GM21825 (cell line): ENCODE data around the gene SKAP1.
"Not testable (repeated sequence)": the region's sequence is repeated elsewhere in the genome, so short reads cannot be mapped to it uniquely, and the experiment has no call there.

Source experiments
- ATAC-seq: cut with Tn5 transposase; IDR thresholded peaks from one replicate; pipeline ENCODE4 v1.9.1; 2021; ENCODE audit warnings: mild to moderate bottlenecking, moderate library complexity; ENCODE audit not compliant: unreplicated experiment

The SKAP1 gene

DNA sequence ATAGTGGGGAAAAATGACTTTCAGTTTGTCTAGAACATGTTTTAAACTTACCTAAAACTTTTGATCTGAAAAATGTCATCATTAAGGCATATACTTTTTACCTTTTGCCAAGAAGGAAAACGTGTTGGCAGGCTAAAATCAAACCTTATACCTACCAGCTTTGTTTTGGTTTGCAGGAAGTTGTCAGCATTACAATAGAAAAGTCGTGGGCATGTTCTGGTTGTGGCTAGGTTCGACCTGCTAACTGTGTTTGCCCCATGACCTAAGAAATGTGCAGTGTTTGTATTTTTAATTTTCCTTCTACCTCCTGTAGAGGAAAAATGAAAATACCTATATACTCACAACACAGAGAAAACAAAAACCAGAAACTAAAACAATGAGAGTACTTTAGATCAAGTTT lies 13.0 kb downstream of the SKAP1 start:
- ATAC-seq, result no peak

DNA sequence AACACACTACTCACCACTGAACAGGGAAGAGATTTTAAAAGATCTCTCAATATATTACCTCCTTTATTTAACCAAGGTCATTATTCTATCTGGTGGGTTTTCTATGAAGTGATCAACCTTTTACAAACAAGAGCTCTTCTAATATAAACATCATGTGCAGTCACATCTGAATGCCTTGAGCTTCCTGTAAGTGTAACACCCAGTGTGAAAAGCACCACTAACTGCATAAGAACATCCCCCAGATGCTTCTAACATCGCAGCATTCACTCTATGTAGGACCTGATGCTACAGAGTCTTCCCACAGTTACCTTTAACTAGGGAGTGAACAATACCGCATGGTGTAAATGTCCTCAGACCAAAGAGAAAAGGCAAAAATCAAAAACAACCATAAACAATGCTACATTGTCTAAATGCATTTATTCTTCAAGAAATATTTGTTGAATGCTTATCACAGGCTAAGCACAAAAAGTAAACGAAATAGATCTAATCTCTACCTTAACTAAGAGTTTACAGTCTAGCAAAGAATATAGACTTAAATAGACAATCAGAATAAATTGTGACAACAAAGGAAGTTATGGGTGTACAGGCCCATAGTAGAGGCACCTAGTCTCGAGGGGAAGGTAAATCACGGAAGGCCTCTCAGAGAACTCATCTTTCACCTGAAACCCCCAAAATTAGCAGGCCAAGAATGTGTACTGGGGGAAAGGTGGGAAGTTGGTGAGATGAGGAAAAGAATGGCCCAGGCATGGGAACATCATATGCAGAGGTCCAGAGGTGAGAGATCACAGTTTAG lies 16.2 kb downstream of the SKAP1 start:
- ATAC-seq, result no peak

DNA sequence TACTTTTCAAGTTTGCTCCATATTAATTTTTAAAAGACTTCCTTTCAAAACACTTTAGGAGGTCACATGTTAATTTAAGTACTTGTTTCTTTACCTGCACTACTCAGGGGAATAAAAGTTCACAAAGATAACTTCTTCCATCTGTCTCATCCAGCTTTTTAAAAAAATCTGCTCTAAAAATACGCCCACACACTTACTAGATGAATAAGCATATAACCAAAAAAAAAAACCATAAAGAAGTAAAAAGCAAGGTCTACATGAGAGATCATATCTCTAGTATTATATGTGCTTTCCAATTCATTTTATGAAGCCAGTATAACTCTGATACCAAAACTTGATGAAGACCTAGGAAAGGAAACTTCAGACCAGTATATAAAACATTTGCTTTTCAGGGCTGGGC lies 17.2 kb downstream of the SKAP1 start:
- ATAC-seq, result no peak

DNA sequence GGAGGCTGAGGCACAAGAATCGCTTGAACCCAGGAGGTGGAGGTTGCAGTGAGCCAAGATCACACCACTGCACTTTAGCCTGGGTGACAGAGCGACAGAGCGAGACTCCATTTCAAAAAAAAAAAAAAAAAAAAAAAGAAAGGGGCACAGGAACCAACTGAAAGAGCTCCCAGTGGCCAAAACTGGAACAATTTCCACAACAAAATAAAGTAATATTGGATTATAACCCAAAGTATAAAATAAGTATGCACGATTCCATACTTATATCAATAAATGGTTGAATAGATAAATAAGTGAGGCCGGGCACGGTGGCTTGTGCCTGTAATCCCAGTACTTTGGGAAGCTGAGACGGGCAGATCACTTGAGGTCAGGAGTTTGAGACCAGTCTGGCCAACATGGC lies 19.2 kb downstream of the SKAP1 start:
- not testable (repeated sequence) for ATAC-seq

DNA sequence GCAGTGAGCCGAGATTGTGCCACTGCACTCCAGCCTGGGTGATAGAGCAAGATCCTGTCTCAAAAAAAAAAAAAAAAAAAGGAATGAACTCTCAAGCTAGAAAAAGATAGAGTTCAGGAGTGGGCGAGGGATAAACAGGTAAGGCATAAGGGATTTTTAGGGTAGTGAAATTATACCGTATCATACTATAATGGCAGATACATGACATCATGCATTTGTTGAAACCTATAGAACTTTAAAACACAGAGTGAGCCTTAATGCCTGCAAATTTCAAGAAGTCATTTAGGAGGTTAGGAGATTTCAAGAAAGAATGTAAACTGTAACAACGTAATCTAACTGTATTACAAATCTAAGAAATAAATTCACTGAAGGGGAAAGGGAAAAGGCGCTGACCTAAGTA lies 20.4 kb downstream of the SKAP1 start:
- no peak for ATAC-seq

DNA sequence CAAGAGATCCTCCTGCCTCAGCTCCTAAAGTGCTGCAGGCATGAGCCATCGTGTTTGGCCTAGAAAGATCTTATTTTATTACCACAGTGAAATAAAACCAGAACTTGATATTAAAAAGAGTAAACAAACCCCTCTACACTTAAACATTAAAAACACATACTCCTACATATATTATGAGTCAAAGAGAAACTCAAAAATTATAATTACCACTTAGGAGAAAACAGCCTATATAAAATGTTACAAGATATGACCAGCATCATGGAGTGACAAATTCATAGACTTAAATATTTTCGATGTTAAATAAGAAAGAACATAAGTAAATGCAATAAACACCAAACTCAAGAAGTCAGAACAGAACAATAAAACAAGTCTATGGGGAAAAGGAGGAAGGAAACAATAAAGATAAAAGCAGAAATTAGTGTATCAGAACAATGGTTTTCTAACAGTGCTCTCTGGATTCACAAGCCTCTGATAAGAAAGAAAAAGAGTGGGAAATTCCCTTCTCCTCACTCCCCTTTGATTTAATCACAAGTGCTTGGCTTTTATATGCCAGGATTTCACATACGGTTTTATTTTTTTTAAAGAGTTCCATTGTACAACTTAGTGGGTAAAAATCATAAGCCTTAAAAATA lies 23.0 kb downstream of the SKAP1 start:
- ATAC-seq, result no peak

DNA sequence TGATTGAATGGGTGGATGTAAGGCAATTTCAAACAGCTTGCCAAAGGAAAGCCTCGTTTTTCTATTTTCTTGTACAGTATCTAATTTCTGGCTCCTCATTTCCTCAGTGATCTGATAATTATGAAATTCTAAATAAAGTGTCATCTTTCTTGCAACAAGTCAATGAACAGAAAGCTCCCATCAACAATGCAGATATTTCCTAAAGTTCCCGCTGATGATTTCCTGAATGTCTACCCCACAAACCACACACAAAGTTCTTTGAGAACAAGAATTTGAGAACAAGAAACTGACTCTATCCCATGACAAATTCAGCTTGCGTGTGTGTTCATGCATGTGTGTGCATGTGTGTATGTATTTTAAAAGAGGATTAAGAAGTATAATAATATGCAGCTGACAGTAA lies 35.2 kb downstream of the SKAP1 start:
- no peak for ATAC-seq

DNA sequence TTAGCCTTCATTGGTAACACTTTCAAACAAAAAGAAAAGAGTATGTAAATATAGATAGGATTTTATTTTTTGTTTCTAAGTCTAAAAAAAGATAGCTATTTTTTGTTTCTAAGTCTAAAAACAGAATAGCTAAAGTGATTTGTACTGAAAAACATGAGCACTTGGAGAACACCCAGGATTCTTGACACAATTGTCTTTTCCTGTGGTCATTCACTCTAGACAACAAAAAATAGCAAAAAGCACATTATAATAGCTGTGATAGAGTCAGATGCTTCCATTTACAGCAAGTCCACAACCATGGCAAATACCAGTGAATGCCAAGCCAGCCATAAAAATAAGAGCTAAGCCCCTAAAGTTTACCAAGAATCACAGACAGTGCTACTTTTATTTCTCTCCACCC lies 36.7 kb downstream of the SKAP1 start:
- ATAC-seq, result no peak

DNA sequence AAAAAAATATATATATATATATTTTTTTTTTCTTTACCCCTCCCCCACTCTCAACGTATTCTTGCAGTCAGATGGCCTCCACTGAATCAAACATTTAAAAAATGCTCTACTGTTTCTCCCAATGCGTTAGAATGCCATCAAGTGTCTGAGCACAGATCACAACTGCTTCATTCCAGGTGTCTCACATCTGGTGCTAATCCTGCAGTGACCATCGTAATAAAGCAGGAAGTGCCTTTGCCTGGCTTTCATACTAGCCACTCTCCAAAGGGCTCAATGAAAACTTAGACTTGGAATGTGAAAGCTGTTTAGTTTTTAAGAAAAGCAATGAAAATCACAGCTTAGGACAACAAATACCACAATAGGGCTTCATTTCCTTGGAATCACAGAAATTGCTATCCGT lies 37.2 kb downstream of the SKAP1 start:
- no peak for ATAC-seq

DNA sequence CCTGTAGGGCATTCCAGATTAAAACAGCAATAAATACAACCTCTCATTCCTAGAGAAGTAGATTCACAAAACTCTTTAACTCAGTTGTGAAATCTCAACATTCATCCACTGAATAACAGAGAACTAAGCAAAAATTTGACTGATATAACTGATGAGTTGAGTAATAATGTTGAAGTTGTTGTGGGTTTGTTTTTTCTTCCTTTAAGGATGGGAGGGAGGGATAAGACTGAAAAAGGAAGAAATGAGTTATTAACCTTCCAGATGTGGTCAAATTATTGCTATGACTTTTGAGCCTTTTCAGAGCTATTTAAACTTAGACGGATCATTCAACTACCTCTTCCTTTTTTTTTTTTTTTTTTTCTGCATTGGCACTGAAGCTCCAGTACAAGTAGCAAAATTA lies 38.6 kb downstream of the SKAP1 start:
- ATAC-seq, result no peak

DNA sequence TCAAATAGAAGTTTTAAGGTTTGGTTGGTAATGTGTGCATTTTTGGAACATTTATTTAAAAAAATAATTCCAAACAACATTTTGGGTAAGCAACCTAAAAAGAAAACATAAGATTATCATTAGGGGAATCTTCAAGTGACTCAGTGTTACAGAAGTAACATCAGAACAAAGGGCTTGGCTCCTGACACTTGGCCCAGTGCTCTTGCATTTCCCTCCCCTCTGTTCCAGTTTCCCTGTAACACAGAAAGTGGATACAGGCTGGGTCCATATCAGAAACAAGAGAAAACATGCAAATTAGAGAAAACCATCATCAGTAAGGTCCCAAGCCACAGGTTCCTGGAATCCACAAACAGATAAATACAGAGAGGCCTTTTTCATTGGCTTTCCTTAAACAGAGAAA lies 40.1 kb downstream of the SKAP1 start:
- ATAC-seq, result no peak

DNA sequence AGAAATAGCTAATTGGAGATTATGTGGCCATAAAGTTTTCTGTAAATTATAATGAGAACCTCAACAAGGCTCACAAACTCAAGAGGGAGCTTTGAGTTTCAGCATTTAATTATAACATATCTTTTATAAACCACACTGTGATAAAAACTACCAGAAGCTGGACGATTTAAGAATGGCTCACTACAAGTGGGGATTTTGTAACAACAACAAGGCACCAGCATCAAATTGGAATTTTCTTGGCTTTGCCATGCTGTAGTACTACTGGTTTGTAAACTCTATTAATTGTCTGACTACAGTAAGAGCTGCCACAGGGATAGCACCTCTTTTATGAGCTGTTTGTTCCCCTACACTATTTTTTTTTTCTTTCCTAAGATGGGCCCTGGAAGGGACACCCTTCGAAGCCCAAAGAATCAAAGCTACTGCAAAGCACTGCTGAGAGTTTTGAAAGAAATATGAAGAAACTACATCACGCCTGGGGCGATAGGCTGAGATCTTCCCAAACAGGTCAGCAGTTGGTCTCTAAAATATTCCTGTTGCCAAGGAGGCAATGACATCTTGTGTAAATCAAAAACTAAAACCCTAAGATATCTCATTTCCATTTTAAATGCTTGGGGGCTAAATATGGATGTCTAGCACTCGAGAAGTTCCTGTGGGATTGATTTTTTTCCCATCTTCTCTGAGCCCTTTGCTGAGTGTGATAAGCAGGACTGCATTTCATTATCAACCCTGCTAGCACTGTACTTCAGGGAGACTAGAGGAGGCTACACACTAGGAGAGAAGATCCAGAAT lies 40.9 kb downstream of the SKAP1 start:
- no peak for ATAC-seq

DNA sequence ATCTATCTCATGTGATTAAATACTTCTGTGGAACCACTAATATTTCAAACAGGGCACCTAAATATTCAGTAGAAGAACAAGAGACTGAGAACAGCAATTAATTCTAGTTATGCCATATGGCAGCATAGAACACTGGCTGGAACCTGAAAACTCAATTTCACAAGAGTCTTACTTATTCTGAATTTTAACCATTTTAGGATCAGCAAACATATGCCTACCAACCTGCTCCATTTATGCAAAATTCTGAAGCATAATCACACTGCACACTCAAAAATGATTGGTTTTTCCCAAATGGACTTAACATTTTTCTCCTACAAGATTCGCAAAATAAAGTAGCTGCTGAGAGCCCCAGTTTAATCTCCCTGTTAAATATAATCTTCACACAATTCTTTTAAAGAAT lies 43.2 kb downstream of the SKAP1 start:
- no peak for ATAC-seq

DNA sequence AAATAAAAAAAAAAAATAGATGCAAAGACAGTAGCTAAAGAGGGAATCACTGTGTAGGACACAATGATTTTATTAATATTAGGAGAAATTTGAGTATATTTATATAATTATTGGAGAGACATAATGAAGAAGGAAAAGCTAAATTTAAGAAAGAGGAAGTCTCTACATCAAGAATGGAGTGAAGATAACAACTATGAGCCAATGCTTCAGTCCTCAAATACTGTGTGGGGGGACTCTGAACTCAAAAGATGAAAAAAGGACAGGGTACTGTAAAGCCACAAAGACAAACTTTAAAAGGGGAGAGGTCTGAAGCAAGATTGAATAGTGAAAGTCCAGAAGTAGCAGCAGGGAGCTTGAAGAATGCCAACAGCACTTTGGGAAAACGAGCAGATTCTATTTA lies 44.7 kb downstream of the SKAP1 start:
- no peak for ATAC-seq

DNA sequence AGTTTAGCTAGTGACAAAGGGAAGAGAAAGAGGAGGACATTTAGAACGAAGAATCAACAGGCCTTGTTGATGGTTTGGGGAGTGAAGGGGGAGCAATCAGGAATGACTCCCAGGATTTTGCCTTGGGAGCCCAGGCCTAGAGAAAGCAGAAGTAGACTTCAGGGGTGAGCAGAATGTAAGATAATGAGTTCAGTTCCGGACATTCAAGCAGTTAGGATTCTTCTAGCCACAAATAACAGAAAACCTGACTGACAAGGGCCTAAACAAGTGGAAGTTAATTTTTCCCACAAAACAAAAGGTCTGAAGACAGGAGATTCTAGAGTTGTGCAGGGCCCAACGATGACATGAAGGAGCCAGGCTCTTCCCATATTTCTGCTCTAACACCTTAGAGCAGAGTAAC lies 45.9 kb downstream of the SKAP1 start:
- no peak for ATAC-seq

DNA sequence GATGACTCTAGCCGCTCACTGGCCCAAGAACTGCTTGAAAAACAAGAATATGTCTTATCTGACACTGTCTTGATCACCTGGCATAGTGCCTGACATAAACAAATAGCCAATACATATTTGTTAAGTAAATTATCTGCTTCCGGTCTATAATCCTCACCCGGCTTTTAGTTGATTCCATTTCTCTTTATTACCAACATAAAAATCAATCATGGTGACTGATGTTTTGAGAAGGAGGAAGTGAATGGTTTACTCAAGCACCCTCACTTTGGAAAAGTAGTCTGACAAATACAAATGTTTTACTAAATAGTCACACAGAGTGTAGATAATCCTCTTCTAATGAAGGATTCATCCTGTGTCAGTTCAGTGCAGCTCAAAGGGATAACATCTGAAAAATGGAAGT lies 47.0 kb downstream of the SKAP1 start:
- no peak for ATAC-seq

DNA sequence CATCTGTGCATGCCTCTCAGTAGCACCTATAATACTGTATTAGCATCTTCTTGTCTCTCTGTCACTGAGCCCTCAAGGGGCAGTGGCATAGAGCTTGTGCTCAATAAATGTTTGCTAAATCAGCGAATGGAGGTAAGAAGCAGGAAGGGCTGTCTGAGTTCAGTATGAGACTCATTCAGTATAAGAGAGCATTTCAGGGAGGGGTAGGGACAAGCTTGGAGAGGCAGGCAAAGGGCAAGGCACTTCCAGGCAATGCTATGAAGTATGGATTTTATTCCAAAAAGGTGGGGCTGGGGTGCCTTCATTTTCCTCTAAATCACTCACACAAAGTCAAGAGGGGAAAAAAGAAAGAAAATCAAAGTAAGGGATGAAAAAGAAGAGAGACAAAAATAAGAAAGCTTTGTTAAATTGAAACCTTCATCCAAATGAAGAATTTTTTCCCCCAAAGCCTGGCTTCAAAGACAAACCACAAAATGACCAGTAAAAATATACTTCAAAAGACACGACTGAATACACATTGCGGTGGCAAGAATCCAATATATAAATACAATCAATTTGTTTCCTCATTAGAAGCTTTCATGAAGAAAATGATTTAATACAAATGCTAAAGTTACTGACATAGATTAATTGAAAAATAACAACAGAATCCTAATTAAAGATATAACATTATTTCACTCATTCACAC lies 51.2 kb downstream of the SKAP1 start:
- ATAC-seq, result no peak

DNA sequence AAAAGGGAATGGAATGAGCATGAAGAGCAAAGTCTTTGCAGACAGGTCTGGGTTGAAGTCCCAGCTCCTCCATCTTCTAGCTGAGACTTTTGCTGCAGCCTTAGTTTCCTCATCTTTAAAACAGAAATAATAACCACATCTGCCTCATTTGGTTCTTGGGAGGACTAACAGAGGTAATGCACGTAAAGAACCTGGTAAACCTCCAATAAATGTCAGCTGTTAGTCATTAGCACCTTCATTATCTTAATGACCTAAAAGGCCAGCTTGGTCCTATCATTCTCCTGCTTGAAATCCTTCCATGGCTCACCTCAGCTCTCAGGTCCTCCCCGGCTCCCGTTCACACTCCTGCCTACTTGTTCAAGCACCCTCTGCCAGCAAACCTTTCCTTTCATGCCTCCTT lies 51.8 kb downstream of the SKAP1 start:
- no peak for ATAC-seq

DNA sequence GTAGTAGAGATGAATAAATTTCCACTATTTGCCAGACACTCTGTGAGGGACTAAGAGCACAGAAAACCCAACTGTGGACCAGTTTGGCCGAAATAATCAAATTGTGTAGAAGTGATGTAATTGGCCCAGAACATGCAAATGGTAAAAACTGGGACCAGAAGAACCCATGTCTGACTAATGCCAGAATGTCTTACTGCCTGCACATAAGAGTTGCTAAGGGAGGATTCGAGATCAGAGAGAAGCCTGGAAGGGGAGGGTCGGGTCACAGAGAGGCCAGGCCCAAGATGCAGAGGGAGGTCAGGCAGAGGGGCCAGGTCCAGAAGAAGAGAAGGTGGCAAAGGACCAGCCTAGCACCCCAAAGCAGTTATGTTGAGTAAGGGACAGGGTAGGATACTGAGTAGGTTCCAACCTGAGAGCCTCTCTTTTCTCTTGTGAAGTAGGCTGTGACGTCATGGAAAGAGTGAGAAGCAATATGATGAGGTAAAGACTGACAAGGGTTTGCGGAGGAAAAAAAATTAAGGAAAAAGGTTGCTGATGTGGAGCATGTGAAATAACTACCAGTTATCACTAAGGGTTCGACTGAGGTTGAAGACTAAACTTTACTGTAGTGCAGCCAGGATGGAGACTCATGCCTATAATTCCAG lies 53.2 kb downstream of the SKAP1 start:
- ATAC-seq, result no peak

DNA sequence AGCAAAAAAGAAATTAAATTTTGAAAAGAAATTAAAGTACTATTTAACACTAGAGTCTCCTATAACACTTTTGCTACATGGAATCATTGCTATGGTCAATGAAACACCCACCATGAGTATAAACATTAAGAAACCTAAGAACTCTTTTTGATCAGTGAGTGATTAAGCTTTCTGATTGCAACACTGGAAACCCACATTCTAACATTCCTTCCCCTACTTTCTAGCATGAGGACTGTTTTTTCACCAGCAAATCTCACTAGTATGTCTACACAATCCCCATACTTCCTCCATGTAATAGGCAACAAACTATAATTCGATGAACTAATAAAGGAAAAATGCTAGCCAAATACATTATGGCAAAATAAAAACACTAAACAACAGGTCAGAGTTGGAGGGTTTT lies 54.7 kb downstream of the SKAP1 start:
- ATAC-seq, result no peak

DNA sequence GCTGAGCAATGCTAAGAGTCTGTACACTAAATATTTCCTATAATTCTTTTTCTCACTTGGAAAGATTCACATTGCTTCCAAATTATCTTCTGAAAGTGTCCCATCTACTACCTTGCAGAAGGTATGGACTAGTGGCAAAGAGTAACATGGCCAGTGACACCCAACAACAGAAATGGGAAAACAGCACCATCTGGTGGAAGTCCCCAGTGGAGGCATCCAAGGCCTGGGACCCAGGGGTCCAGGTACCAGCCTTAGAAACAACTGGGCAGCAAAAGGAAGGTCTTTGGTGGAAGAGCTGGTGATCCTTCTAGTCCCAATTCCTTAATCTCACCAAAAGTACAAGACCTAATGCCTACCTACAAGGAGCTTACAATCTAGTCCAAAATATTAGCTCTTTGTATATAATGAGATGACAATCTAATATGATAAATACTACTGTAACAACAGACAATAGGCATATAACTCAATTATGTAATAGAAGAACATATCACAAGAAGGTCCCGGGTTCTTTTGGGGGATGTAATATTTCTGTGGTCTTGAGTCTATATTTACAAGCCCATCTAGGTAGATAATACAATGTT lies 55.3 kb downstream of the SKAP1 start:
- ATAC-seq, result no peak
